ENCODE data around the gene DNAJC1.
"Not testable (repeated sequence)": the region's sequence is repeated elsewhere in the genome, so short reads cannot be mapped to it uniquely, and the experiment has no call there.

Gene DNAJC1

DNA sequence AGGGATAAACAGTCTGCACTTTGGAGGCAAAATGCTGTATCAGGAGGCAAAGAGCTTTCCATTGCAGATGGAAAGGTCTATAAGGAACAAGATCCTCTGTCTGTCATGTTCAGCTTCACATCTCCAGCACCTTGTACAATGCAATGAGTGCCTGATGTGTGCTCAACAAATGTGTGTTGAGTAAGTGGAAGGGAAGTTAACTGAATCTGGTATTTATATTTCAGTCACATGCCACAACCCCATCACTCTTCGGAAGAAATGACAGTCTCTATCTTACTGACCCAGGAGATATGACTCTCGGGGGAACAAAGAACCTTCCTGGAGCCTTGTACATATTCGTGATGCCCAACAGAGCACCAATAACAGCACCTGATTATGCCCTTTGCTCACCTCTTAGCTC lies 20.0 kb upstream of the DNAJC1 start:
- Histone ChIP-seq H3K4me3 (ENCODE audit: insufficient read depth in 1 of 2, low read depth in 1 of 2, low read length in 2 of 2) (no peak overlapping the region), H2BK15ac (ENCODE audit: low read depth, poor library complexity, severe bottlenecking) (no peak overlapping the region), H3K4ac (ENCODE audit: low read depth in 1 of 2, low read length in 2 of 2) (no peak overlapping the region), H4K8ac (ENCODE audit: low read length) (no peak overlapping the region), H3K18ac (ENCODE audit: low read depth in 1 of 2, low read length in 2 of 2) (no peak overlapping the region), H3K27ac (ENCODE audit: low read length, poor library complexity, severe bottlenecking) (no peak overlapping the region), H2BK120ac (ENCODE audit: low read depth, low read length) (no peak overlapping the region), H3K4me1 (ENCODE audit: control insufficient read depth, insufficient read depth, low read depth, low read length) (no peaks in the 10 kb centered on the region), H3K4me2 (ENCODE audit: low read length, poor library complexity, severe bottlenecking) (no peak overlapping the region), H2AK5ac (ENCODE audit: low read length, severe bottlenecking) (no peak overlapping the region), H3K79me1 (replicated peaks; ENCODE audit: low read length, poor library complexity, severe bottlenecking) (no peaks in the 10 kb centered on the region), H2BK12ac (ENCODE audit: low read length in 2 of 2) (no peak overlapping the region), H2AFZ (ENCODE audit: low read depth, low read length) (no peak overlapping the region), H3K9me3 (ENCODE audit: control insufficient read depth, low read length) (peaks cover 5% of the 10 kb centered on the region), H3K27me3 (ENCODE audit: control insufficient read depth in 1 of 2, insufficient read depth in 1 of 2, low read length in 2 of 2) (peaks cover 0 to 7% of the 10 kb centered on the region in 2 experiments), H3K14ac (ENCODE audit: low read length in 2 of 2) (no peak overlapping the region), H3K23ac (ENCODE audit: low read length in 2 of 2) (no peak overlapping the region), H2BK5ac (ENCODE audit: low read depth, low read length, poor library complexity, severe bottlenecking) (no peak overlapping the region), H3K9ac (ENCODE audit: low read length) (no peak overlapping the region), H4K91ac (ENCODE audit: low read length) (no peak overlapping the region), H3K36me3 (ENCODE audit: control insufficient read depth in 1 of 2, insufficient read depth in 2 of 2, low read depth in 1 of 2, low read length in 2 of 2) (no peaks in the 10 kb centered on the region)
- no peak for DNase-seq
- 59% methylated on average over 3 of the region's 3 CpGs for WGBS

DNA sequence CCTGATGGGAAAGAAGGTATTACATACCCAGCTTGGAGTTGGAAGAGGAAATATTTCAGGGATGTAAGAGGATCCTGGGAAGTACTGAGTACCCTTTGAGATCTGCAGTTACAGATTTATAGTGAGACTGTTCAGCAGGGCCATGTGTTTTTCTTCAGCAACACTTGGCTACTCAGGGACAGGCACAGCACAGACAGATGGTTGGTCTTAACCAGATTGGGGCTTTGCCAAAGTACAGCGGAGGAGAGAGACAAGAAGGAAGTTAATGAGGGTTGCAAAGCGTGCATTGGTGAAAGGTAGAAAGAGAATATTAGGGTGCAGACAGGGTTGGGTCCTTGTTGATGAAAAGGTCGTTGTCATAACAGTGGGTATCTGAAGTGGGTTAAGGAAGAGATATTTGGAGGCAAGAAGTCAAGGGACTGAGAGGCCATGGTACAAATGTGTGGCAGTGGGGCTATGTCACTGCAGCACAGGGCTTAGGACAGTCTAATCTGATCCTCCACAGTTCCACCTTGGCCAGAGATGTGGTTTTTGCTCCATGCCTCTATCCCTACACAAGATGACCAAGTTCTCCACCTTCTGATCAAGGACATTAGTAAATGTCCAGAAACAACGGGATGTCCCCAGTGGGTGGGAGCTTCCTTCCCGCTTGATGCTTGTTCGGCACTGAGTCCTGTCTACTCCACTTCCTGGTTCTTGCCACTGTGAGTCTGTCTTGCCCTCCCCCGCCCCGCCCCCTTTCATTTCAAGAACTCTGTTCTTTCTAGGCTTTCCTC lies 18.9 kb upstream of the DNAJC1 start:
- Histone ChIP-seq H4K8ac (ENCODE audit: low read length) (no peak overlapping the region), H3K4me1 (ENCODE audit: control insufficient read depth, insufficient read depth, low read depth, low read length) (no peaks in the 10 kb centered on the region), H3K14ac (ENCODE audit: low read length in 2 of 2) (no peak overlapping the region), H3K36me3 (ENCODE audit: control insufficient read depth in 1 of 2, insufficient read depth in 2 of 2, low read depth in 1 of 2, low read length in 2 of 2) (no peaks in the 10 kb centered on the region), H3K27me3 (ENCODE audit: control insufficient read depth in 1 of 2, insufficient read depth in 1 of 2, low read length in 2 of 2) (peaks cover 0 to 7% of the 10 kb centered on the region in 2 experiments), H3K4ac (ENCODE audit: low read depth in 1 of 2, low read length in 2 of 2) (no peak overlapping the region), H3K18ac (ENCODE audit: low read depth in 1 of 2, low read length in 2 of 2) (peak overlapping the region in 1 of 2 experiments; percentile 59), H3K9me3 (ENCODE audit: control insufficient read depth, low read length) (peaks cover 6% of the 10 kb centered on the region), H3K4me2 (ENCODE audit: low read length, poor library complexity, severe bottlenecking) (no peak overlapping the region), H3K23ac (ENCODE audit: low read length in 2 of 2) (no peak overlapping the region), H2BK15ac (ENCODE audit: low read depth, poor library complexity, severe bottlenecking) (no peak overlapping the region), H2AK5ac (ENCODE audit: low read length, severe bottlenecking) (no peak overlapping the region), H3K79me1 (replicated peaks; ENCODE audit: low read length, poor library complexity, severe bottlenecking) (no peaks in the 10 kb centered on the region), H3K9ac (ENCODE audit: low read length) (no peak overlapping the region), H2AFZ (ENCODE audit: low read depth, low read length) (no peak overlapping the region), H2BK120ac (ENCODE audit: low read depth, low read length) (no peak overlapping the region), H2BK5ac (ENCODE audit: low read depth, low read length, poor library complexity, severe bottlenecking) (no peak overlapping the region), H2BK12ac (ENCODE audit: low read length in 2 of 2) (no peak overlapping the region), H4K91ac (ENCODE audit: low read length) (no peak overlapping the region), H3K4me3 (ENCODE audit: insufficient read depth in 1 of 2, low read depth in 1 of 2, low read length in 2 of 2) (no peak overlapping the region), H3K27ac (ENCODE audit: low read length, poor library complexity, severe bottlenecking) (no peak overlapping the region)
- peak; percentile 48 for DNase-seq
- WGBS, result 83% methylated on average over 8 of the region's 8 CpGs

DNA sequence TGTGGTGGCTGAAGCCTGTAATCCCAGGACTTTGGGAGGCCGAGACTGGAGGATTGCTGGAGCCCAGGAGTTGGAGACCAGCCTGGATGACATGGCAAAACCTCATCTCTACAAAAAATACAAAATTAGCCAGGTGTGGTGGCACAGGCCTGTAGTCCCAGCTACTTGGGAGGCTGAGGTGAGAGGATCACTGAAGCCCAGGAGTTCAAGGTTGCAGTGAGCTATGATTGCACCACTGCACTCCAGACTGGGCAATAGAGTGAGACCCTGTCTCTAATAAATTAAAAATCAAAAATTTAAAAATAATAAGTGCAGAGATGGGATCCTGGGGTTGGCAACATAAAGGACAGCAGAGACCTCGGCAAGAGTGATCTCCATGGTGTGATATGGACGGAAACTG lies 17.6 kb upstream of the DNAJC1 start:
- H3K27me3 ChIP-seq (ENCODE audit: control insufficient read depth in 1 of 2, insufficient read depth in 1 of 2, low read length in 2 of 2); H4K8ac ChIP-seq (ENCODE audit: low read length); H3K9me3 ChIP-seq (ENCODE audit: control insufficient read depth, low read length); H3K79me1 ChIP-seq (replicated peaks; ENCODE audit: low read length, poor library complexity, severe bottlenecking); H3K4me3 ChIP-seq (ENCODE audit: insufficient read depth in 1 of 2, low read depth in 1 of 2, low read length in 2 of 2); H3K9ac ChIP-seq (ENCODE audit: low read length); H2BK15ac ChIP-seq (ENCODE audit: low read depth, poor library complexity, severe bottlenecking); H3K23ac ChIP-seq (ENCODE audit: low read length in 2 of 2); H3K4ac ChIP-seq (ENCODE audit: low read depth in 1 of 2, low read length in 2 of 2); H2AK5ac ChIP-seq (ENCODE audit: low read length, severe bottlenecking); H2BK120ac ChIP-seq (ENCODE audit: low read depth, low read length); H3K14ac ChIP-seq (ENCODE audit: low read length in 2 of 2); H2BK5ac ChIP-seq (ENCODE audit: low read depth, low read length, poor library complexity, severe bottlenecking); H3K27ac ChIP-seq (ENCODE audit: low read length, poor library complexity, severe bottlenecking); H3K36me3 ChIP-seq (ENCODE audit: control insufficient read depth in 1 of 2, insufficient read depth in 2 of 2, low read depth in 1 of 2, low read length in 2 of 2); H4K91ac ChIP-seq (ENCODE audit: low read length); H2AFZ ChIP-seq (ENCODE audit: low read depth, low read length); H3K18ac ChIP-seq (ENCODE audit: low read depth in 1 of 2, low read length in 2 of 2); DNase-seq; H3K4me2 ChIP-seq (ENCODE audit: low read length, poor library complexity, severe bottlenecking); H3K4me1 ChIP-seq (ENCODE audit: control insufficient read depth, insufficient read depth, low read depth, low read length); H2BK12ac ChIP-seq (ENCODE audit: low read length in 2 of 2): not testable (repeated sequence)
- 92% methylated on average over 3 of the region's 3 CpGs for WGBS

DNA sequence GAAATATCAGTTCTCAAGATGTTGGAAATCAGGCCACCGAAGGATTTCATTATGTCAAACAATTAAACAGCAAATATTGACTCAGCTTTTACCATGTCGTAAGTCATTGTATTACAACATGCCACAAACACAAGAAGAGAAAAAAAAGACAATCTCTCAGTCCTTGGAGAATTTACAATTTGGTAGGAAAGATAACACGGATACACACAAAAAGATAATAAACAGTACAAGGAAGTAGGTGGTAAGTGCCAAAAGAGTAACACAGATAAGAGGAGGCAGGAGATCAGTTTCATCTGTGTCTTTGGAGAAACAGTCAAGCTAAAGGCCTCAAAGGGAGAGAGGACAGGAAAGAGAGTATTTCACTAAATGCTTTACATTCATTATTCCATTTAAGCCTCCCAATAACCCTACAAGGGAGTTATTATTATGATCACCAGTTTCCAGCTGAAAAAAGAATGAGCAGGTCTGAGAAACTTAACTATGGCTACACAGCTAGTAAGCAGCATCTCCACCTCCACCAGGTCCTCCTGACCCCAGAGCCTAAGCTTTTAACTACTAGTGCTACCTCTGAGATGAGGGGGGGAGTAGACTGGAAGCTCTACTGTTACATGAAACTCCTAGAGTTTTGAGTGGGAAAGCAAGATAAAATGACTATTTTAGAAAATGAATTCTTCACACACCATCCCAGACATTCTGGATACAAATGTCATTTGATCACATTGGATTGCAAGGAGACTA lies 13.9 kb upstream of the DNAJC1 start:
- no peak overlapping the region for H3K23ac ChIP-seq (ENCODE audit: low read length in 2 of 2)
- H2BK15ac ChIP-seq (ENCODE audit: low read depth, poor library complexity, severe bottlenecking), result no peak overlapping the region
- H3K4me1 ChIP-seq (ENCODE audit: control insufficient read depth, insufficient read depth, low read depth, low read length), result no peaks in the 10 kb centered on the region
- H4K8ac ChIP-seq (ENCODE audit: low read length), result no peak overlapping the region
- no peak overlapping the region for H2BK12ac ChIP-seq (ENCODE audit: low read length in 2 of 2)
- no peak overlapping the region for H2AFZ ChIP-seq (ENCODE audit: low read depth, low read length)
- H2AK5ac ChIP-seq (ENCODE audit: low read length, severe bottlenecking), result no peak overlapping the region
- H3K9ac ChIP-seq (ENCODE audit: low read length), result no peak overlapping the region
- no peak overlapping the region for H3K18ac ChIP-seq (ENCODE audit: low read depth in 1 of 2, low read length in 2 of 2)
- H3K14ac ChIP-seq (ENCODE audit: low read length in 2 of 2), result no peak overlapping the region
- no peak overlapping the region for H3K27ac ChIP-seq (ENCODE audit: low read length, poor library complexity, severe bottlenecking)
- no peak overlapping the region for H3K4me3 ChIP-seq (ENCODE audit: insufficient read depth in 1 of 2, low read depth in 1 of 2, low read length in 2 of 2)
- H3K36me3 ChIP-seq (ENCODE audit: control insufficient read depth in 1 of 2, insufficient read depth in 2 of 2, low read depth in 1 of 2, low read length in 2 of 2), result no peaks in the 10 kb centered on the region
- H3K79me1 ChIP-seq (replicated peaks; ENCODE audit: low read length, poor library complexity, severe bottlenecking), result no peaks in the 10 kb centered on the region
- no peak overlapping the region for H2BK5ac ChIP-seq (ENCODE audit: low read depth, low read length, poor library complexity, severe bottlenecking)
- WGBS, result 76% methylated on average over 2 of the region's 3 CpGs
- no peak overlapping the region for H4K91ac ChIP-seq (ENCODE audit: low read length)
- no peak overlapping the region for H2BK120ac ChIP-seq (ENCODE audit: low read depth, low read length)
- DNase-seq, result no peak
- H3K4me2 ChIP-seq (ENCODE audit: low read length, poor library complexity, severe bottlenecking), result no peak overlapping the region
- no peak overlapping the region for H3K4ac ChIP-seq (ENCODE audit: low read depth in 1 of 2, low read length in 2 of 2)
- H3K9me3 ChIP-seq (ENCODE audit: control insufficient read depth, low read length), result peaks cover 6% of the 10 kb centered on the region
- no peaks in the 10 kb centered on the region for H3K27me3 ChIP-seq (ENCODE audit: control insufficient read depth in 1 of 2, insufficient read depth in 1 of 2, low read length in 2 of 2)
